ENCODE measurements around the gene KISS1. TPM values are rescaled to one million over a fixed set of nuclear protein-coding genes. Genes with fewer than 3 reads are reported as not detected.

The KISS1 gene
- total RNA-seq, 1 experiment from 2014 or later = 3.1 TPM

DNA sequence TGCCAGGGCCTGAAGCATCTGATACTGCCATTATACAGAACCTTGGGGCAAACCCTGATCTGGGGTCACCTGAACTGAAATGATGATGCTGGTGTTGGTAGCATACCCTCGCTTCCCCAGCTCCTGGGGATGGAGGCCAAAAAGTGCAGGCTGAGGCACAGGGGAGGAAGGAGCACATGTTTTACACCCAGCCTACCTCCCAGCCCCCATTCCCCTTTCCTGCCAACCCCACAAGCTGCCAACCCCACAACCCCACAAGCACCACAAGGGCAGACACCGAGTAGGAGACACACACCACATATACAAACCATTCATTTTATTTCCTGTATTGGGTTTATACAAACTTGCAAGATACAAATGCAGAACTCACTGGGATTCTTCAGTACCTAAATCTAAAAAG lies 22.3 kb upstream of the KISS1 start:
- no peak for DNase-seq (ENCODE audit: low spot score)

GRCh38 chr1:204217648-204218000 lies 21.3 kb upstream of the KISS1 start:
- DNase-seq (ENCODE audit: low spot score) = no peak

- DNase-seq (ENCODE audit: low spot score) = no peak
These were observed 20.8 kb upstream of the KISS1 start for GRCh38 chr1:204216880-204217647.

DNA sequence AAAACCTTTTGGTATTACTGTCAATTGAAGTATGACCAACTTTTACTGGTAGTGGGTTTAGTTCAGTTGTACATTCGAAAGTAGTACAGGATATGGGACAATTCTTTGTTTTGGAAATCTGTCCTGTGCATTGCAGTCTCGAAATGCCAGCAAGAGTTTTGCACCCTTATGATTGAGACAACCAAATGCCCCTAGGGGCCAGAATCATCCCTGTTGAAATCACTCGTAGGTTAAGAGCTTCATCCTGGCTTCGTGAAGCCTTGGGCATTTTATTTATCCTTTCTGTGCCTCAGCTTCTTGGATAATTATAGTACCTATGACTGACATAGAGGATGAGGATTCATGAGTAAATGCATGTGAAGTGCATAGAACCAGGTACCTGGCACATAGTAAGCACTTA lies 19.9 kb upstream of the KISS1 start:
- DNase-seq (ENCODE audit: low spot score) = no peak

DNA sequence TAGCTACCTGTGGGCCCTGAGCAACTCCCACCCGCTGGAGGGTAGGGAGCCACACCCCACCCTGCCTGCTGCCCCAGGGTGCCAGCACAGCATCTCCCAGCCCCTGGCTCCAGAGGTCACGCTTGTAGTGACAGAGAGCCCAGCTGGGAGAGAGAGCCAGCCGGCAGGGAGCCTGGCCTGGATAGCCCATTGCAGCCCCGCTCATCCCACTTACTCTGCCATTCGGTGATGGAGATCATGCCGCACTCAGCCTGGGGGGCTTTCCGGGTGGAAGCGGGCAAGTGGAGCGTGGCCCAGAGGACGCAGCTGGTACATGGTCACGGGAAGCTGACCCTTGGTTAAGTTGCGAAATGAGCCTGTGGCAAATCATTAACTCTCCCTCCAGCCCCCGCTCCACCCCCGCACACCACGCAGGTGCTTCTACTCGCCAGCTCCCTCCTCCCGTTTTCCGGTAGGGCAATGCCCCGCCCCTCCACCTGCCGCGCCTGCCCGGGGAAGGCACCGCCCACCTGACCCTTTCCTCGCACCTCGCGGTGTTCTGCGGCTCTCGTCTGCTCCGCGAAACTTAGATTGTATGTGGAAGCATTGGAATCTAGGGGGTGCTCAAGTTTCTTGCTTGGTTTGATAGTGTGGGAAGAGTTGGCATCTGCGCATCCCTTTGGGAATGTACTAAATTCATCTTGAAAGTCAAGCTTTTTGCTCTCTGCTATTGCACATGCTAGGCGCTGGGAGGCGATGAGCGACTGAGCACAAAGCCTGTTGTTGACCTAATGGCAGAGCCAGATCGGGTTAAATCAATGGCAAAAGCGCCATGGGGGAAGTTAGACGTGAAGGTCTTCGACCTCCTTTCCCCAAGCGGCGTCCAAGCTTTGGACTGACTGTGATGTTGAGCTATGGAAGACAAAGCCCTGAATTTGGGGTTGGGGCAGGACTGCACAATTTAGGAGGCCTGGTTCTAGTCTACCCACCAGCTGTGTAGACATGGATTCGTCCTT lies 17.7 kb upstream of the KISS1 start, which contains the start of gene GOLT1A:
Gene GOLT1A (minus strand): TSS at position 321 of the 995 bp plus-strand sequence. CDS start 82 bp downstream, at position 239.
- peak; percentile 95 for DNase-seq (ENCODE audit: low spot score)

DNA sequence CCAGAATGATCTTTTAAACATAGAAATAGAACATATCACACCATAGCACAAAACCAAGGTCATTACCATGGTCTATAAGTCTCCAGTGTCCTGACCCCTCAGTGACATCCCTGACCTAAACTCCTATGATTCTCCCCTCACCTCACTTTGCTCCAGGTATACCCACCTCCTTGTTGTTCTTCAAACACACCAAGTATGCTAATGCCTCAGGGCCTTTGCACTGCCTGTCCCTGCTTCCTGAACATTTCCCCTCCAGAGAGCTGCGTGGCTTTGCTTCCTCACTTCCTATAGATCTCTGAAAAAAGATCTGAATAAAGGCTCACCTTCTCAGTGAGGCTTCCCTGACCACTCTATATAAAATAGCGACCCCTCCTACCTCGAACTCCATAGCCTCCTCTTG lies 16.4 kb upstream of the KISS1 start:
- no peak for DNase-seq (ENCODE audit: low spot score)

DNA sequence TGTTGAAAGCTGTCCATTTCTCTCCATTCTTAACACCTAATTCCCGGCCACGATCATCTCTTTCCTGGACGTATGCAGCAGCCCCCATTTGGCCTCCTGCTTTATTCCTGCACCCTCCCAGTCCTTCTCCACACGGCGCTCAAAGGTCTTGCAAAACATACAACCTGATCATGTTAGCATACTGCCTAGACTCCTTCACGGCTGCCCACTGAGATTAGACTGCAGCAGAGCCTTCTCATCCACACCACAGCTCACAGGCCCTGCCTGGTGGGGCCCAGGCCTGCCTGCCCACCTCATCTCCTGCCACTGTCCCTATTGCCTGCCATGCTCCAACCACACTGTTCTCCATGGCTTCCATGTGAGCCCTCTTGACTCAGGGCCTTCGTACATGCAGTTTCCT lies 14.8 kb upstream of the KISS1 start:
- no peak for DNase-seq (ENCODE audit: low spot score)

GRCh38 chr1:204207136-204207616 lies 10.9 kb upstream of the KISS1 start:
- DNase-seq (ENCODE audit: low spot score) = peak; percentile 80

DNA sequence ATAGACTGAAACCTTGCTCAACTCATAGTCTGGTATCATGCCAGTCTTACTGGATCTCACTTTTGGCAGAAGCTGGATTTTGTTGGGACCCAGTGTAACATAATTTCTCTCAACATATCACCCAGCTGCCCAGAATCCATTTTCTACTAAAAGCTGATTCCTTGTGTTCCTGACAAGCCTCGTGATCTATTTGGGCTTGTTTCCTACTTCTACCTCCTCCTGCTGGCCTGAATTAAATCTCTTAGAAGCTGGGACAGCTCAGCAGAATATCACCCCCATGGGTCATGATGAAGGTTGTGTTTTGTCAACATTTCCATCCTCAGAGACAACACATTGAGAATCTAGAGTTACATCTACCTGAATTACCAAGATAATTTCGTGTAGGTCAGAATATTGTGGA lies 9.8 kb upstream of the KISS1 start:
- DNase-seq (ENCODE audit: low spot score) = no peak

DNA sequence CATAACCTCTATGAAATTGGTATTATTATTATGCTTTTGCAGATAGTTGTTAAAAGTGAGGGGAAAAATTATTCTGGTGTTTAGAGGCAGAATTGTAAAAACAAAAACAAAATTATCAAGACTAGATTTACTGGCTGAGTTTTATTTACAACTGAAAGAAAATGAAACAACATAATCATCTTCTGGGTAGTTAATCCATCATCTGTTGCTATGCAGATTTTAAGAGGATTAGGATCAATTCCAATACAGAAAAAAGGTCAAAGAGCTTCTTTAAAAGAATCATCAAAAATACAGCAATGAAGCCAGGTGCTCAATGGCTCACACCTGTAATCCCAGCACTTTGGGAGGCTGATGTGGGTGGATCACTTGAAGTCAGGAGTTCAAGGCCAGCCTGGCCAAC lies 9.2 kb upstream of the KISS1 start:
- DNase-seq (ENCODE audit: low spot score) = no peak

DNA sequence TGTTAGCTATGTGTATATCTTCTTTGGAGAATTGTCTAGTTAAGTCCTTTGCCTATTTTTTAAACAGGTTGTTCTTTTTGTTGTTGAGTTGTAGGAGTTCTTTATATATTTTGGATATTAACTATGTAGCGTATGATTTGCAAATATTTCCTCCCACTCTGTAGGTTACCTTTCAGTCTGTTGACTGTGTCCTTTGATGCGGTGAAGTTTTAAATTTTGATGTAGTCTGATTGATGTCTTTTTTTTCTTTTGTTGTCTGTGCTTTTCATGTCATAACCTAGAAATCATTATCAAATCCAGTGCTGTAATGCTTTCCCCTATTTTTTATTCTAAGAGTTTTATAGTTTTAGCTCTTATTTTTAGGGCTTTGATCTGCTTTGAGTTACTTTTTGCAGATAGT lies 8.7 kb upstream of the KISS1 start:
- DNase-seq (ENCODE audit: low spot score) = no peak

- DNase-seq (ENCODE audit: low spot score) = no peak
These were observed 7.0 kb upstream of the KISS1 start for GRCh38 chr1:204203206-204203767.

DNA sequence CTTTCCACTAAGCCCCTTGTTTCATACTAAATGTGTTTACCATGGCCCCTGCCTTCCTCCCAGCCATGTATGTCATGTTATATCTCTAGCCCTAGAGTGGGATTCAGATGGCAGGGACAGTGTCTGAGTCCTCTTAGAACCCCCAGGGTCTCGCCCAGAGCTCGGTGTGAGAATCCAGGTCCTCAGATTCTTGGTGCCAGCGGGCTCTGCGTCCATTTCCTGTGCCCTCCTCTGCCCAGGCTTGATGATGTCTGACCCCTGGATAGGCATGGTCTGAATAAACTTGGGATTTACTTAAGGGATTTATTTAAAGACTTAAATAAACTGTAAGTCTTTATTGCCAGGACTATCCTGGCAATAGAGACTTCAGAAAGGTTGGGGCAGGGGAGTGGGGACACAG lies 6.2 kb upstream of the KISS1 start:
- DNase-seq (ENCODE audit: low spot score) = no peak

- no peak for DNase-seq (ENCODE audit: low spot score)
These were observed 5.2 kb upstream of the KISS1 start for GRCh38 chr1:204201348-204202040.

- no peak for DNase-seq (ENCODE audit: low spot score)
These were observed 3.3 kb upstream of the KISS1 start for GRCh38 chr1:204199579-204199978.

GRCh38 chr1:204198348-204199340 lies 2.4 kb upstream of the KISS1 start:
- DNase-seq (ENCODE audit: low spot score) = peak; percentile 84

GRCh38 chr1:204197068-204197467 lies 777 bp upstream of the KISS1 start:
- no peak for DNase-seq (ENCODE audit: low spot score)

- DNase-seq (ENCODE audit: low spot score) = no peak
These were observed 1.5 kb downstream of the KISS1 start for GRCh38 chr1:204194771-204195170.

DNA sequence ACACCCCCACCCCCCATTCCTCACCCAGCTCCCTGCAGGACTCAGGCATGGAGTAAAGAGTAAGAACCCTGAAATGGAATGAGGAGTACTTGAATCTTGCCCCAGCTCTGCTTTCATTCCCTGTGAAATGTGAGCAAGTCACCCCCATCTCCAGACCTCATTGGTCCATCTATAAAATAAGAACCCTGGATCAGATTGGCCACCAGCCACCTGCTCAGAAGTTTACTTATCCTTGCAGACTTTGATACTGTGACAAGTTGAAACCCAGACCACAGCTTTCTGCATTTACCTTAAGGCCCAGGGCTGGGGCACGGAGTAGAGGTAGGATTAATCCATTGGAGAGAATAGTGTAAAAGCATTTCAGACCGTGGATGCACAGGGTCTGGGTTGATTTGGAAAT lies 2.2 kb downstream of the KISS1 start:
- no peak for DNase-seq (ENCODE audit: low spot score)

All from HT-29 (cell line).